GM18867 (cell line): Measurements from ENCODE around the gene SLC39A7.
A peak's percentile ranks its signal among the peaks of the same experiment; 100 is the strongest.

Experiments used
- ATAC-seq: cut with Tn5 transposase; IDR thresholded peaks from one replicate; pipeline ENCODE4 v1.9.1; 2021; ENCODE audit warnings: mild to moderate bottlenecking, moderate library complexity; ENCODE audit not compliant: unreplicated experiment

SLC39A7 gene, protein sequence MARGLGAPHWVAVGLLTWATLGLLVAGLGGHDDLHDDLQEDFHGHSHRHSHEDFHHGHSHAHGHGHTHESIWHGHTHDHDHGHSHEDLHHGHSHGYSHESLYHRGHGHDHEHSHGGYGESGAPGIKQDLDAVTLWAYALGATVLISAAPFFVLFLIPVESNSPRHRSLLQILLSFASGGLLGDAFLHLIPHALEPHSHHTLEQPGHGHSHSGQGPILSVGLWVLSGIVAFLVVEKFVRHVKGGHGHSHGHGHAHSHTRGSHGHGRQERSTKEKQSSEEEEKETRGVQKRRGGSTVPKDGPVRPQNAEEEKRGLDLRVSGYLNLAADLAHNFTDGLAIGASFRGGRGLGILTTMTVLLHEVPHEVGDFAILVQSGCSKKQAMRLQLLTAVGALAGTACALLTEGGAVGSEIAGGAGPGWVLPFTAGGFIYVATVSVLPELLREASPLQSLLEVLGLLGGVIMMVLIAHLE

DNA sequence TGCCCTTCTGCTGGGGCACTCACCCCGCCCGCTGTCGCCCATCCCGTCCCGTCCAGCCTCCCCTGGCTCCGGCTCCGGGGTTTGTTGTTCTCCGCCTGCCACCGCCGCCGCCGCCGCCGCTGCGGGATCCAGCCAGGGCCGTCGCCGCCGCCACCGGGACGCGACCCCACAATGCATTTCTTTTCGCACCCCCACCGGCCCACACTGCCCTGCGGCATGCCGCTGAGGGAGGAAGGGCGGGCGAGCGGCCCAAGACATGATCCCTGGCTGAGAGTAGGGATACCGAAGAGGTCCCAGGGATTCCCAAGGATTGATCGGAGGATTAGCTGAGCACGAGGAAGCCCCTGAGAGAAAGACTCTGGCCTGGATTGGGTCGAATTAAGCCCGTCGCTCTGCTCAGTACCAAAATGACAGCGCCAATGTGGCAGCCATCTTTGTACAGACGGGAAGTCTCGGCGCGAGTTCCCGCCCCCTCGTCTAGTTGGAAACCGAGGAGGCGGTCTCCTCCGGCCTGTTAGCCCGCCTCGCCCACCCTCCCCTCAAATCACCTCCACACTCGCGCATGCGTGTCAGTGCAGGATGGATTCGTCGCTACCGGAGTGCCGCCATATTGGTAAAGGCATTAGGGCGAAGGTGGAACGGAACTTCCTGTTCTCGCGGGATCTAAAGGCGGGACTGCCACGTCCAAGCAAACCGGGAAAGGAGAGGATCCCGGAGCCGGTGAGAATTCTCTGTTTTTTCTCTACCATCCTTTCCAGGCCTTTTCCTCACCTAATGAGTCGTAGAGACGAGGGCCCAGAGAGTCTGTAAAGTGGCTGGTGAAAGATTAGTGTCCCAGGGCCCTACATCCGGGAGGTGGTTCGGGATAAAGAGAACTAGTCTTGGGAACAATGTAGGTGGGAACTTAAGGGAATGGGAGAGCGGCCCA, at the start of gene SLC39A7, which contains the start of gene RXRB:
TSS of gene SLC39A7 (plus strand) at position 649 of the 928 bp plus-strand sequence. CDS start 379 bp downstream, outside the sequence.
TSS of gene RXRB (minus strand) at position 447 of the 928 bp plus-strand sequence. CDS start at position 258, 189 bp downstream.
- ATAC-seq, result peak; percentile 54

DNA sequence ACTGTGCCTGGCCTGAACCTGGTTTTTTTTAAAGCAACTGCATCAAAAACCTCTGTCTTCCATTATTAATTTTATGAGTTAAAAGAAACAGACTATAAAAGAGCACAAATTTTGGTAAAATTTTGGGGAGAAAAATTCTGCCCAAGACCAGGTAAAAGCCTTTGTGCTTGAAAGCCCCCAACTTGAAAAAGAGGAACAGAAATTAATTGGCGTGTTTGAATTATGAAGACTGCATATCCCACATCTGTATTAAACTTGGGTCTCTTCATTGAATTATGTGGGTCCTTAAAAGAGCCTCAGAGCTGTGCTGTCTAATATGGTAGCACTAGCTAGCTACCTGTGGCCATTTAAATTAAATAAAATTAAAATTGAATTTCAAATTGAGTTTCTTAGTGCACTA, 49.6 kb upstream of the SLC39A7 start:
- no peak for ATAC-seq

DNA sequence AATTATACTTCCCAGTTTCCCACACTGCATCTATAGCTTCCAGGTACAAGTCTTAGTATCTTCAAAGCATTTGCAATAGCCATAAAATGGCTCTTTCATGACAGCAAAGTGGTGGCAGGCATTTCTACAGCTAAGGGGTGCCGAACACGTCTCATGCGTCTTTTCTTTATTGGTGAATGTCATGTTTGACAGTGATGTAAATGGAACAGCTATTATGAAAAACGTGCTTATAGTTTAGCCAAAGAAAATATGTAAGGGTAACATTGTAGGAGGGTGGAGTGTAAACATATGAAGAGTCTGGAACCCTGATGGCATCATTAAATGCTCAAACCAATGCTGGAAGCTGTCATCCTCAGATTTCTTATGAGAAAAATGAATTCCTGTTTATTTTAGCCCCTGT, 46.3 kb upstream of the SLC39A7 start:
- ATAC-seq, result no peak

DNA sequence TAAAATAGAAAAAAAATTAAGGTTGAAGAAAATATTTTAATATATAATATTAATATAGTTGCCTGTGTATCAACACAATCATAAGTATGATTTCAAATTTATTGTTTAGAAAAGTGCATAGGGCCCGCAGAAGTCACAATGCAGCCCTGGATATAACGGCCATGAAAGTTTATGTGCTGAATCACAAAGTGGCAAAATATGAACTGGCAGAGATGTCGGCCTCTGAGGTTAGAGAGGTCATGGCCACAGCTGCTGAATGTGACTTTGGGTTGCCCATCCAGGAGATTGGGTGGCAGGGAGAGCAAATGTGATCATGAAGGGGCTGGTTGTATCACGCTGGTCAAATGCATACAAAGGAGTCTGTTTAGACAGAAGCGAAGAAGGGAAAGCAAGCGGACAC, 44.1 kb upstream of the SLC39A7 start:
- ATAC-seq, result no peak

DNA sequence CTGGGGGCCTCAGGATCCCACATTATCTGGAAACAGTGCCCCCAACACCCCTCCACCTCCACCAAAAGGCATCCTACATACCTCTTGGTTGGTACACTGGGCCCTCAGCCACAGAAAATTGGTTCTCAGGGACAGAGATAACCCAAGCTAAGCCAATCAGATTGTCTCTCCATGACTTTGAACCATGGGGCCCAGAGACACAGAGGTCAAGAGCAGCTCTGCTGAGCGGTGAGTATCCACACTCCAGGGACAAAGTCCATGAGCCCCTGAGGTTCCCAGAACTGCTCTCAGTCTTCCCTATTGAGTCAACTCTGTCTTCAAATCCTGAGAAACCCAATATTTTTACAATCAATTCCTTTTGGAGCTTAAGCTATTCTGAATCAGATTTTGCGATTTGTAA, 43.7 kb upstream of the SLC39A7 start:
- ATAC-seq, result no peak

DNA sequence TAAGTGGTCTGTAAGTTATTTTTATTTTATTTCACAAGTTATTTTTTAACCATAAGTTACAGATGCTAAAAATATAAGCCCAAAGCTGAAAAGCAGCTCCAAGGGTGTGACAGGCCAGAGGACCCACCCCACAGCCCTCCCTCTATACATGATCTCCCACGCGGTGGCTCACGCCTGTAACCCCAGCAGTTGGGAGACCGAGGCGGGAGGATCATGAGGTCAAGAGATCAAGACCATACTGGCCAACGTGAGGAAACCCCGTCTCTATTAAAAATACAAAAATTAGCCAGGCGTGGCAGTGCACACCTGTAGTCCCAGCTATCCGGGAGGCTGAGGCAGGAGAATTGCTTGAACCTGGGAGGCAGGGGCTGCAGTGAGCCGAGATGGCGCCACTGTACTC, 40.6 kb upstream of the SLC39A7 start:
- no peak for ATAC-seq

DNA sequence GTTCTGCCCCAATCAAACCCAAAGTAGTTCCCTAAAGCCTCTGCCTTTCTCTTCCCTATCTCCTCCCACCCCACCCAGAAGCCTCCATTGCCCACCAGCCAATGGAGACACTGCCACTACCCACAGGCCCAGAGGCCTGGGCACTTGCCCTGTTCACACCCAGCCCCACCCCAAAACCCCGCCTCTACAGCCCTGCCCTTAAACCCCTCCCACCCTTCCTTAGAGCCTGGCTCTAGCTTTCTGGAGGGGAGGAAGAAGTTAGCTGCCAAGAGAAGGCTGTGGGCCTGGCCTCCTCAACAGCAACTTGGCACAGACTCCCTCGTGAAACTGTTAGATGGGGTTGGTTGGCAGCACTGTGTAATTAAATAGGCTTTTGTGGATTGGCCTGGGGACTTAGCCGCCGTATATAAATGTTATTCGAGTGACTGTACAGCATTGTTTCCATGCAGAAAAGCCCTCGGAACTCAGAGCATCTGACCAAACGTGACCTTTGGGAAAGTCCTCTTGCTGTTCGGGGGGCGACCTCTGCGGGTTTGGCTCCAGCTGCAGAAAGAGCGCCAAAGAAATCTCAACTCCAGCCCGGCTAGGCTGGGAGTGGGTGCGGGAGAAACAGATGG, 39.8 kb upstream of the SLC39A7 start:
- no peak for ATAC-seq

DNA sequence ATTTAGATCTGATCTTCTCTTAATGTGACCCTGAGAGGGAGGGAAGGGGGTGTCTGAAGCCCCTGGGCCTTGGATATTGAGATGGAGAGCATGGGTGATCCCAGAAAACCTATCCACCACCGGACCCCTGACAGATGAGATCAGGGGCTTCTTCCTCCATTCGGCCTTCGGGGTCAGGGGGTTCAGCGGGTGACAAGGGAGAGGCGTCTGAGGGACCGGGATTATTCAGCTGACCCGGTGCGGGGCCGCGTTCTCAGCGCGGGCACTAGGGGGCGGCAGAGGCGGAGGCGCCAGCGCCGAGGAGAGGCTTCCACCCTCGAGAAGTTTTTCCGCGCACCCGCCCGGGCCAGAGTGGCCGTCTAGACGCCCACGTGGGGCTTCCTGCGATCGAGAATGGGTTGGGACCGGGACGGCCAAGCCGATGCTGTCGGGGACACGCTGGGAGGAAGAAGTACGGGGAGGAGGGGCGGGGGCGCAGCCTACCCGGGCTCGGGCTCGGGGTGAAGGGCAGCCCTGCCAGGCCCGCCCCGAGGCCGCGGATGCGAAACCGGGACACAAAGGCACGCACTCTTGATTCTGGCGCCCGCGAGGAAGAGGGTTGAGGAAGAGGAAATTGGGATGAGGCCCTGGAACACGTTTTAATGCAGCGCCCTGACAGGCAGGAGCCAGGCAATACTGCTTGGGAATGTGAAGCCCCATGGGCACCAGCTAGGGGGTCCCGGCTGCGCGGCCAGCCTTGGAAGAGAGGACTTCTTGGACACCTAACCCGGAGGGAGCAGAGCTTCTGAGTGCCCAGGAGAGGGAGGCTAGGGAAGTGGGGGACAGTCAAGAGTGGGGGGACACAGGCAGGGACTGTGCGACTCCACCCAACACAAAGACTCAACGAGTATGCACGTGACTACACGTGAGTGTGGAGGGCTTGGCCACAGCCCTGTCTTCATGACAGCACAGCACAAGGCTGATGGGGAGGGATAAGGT, 39.0 kb upstream of the SLC39A7 start:
- ATAC-seq, result peak; percentile 56

DNA sequence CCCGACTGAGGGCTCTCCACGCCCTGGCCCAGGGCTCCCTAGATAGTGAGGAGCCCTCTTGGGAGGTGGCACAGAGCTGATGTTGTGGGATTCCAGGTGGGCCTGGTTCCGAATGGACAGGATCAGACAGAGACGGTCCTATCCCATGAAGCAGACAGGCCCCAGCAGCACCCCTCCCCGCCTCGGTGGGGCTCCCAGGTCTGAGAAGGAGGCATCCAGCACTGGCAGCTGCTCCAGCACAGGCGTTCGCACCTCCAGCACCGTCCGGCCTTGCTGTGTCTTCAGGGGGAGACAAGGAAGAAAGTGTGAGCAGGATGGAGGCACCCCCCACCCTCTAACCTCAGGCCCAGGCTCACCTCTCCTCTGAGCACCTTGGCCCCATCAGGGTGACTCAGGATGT, 37.1 kb upstream of the SLC39A7 start:
- no peak for ATAC-seq

DNA sequence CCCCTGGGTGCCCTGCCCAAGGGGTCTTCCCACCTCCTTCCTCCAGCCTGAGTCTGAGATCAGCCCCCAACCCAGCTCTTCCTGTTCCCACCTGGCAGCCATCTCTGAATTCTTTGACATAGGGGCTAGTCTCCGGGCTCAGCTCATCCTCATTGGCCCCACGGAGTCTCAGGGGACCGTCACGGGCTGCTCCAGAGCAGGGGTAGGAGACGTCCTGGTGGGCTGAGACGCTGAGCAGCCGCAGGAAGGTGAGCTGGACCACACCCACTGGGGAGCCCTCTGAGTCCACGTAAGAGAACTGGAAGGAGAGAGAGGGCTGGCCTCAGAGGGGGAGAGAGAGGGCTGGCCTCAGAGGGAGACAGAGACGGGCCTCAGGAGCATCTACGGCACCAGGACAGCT, 36.5 kb upstream of the SLC39A7 start:
- no peak for ATAC-seq

DNA sequence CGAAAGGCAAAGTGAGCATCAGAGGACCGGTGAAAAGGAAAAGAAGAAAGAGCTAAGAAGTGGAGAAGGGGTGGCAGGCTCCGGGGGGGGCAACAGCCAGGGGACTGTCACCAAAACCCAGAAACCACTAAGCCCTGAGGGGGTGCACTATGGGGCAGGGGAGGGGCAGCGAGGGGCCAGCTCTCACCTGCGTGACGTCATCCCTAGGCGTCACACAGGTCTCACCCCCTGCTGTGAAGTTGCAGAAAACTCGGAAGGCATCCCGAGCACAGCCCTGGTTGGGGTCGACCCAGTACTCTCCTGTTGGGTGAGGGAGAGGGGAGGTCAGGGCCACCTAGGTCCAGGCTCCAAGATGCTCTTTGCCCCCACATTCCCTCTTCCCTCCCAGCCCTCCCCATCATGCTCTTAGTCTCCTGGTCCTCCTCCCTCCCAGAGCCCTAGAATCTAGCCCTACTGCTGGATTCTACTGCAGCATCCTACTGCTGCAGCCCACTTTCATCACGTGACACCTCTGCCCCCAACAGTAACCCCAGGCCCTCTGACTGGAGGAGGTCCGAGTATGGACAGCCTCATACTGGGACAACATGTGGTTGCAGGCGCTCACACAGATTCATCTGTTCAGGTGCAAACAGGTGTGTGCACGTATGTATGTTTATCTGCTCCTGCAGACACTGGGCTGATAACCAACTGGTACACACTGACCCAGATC, 35.8 kb upstream of the SLC39A7 start:
- no peak for ATAC-seq

DNA sequence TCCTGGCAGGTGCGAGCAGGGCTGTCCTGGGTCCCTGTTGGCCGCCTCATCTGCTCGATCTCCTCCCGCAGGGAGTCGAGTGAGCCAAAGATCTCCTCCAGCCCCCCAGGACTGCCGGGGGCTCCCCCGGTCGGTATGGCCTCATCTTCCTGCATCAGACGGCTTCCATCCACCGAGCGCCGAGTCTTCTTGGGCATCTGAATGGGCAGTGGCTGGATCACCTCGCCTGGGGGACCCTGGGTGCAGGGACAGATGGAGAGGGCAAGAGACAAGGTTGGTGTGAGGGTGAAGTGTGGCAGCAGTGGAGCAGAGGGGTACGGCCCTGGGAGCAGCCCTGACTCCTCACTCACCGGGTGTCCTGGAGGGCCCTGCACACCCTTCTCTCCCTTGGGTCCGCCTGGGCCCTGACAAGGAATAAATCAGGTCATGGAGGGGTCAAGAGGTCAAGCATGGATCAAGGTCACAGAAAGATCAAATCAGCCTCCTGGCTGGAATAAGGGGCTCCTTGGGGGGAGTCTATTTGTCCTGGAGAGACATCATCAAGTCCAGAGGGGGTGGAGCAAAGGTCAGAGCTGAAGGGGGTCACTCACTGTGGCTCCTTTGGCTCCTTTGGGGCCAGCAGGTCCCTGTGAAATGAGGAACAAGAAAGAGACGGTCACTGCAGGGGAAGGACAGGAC, 34.9 kb upstream of the SLC39A7 start:
- ATAC-seq, result no peak

DNA sequence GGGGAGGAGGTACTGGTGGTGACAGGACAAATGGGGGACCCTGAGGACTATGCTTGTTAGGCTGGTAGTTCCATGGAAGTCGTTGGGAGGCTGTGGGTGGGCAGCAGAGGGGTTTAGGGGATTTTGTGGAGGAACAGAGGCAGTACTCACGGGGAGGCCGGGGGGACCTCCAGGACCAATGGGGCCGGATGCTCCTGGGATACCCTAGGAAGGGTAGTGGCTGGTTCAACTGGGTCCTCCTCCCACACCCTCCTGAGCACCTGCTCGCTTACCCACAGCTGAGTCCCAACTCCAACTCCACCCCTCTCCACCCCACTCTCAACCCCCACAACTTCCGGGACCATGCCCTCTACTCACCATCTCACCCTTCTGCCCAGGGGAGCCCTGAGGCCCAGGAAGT, 34.3 kb upstream of the SLC39A7 start:
- ATAC-seq, result no peak

DNA sequence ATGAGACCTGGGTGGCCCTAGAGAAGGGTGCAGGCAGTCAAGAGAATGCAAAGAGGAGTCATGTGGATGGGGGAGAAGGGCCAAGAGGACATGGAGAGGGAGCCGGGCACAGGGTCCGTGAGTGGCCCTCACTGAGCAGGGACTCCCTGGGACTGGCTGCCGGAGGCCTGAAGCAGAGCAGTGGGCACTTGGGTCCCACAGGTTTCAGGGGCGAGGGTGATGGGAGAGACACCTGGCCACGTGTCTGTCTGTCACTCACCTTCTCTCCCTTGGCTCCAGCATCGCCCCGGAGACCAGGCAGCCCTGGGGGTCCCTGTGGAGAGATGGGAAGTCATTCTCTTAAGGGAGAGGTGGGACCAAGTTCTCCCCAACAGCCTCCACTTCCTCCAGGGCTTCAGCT, 33.9 kb upstream of the SLC39A7 start:
- ATAC-seq, result no peak

DNA sequence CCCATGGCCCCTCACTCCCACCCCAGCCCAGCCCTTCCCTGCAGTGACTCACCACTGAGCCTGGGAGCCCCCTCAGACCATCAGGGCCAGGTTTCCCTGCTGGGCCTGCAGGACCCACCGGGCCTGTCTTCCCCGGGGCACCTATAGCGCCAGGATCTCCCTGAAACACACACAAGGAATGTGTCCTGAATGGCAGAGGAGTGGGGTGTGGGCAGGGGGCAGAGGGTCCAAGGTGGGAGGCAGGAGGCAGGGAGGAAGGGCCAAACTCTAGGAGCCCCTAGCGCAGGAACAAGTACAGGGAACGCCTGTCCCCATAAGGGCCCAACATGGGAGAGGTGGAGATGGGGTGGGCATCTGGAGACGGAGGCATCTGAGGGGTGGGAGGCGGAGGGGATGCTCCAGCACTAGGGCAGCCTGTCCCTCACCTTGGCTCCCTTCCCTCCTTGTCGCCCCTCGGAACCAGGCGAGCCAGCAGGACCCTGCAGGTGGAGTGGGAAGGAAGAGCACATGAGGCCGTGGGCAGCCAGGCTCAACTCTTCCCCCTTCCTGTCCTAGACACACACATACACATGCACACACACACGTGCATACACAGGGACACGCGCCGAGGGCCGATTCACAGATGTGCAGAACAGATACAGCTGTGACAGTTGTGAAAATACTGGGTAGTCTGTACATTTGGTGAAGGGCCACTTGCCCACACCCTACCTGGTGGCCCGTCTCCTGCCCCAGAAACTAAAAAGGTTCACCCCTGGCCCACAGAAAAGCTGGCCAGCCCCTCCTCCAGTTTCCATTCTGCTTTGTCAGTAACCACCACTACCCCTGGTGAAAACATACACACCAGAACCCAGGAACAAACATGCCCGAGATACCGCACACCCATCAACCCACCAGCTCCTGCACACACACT, 33.0 kb upstream of the SLC39A7 start:
- no peak for ATAC-seq

DNA sequence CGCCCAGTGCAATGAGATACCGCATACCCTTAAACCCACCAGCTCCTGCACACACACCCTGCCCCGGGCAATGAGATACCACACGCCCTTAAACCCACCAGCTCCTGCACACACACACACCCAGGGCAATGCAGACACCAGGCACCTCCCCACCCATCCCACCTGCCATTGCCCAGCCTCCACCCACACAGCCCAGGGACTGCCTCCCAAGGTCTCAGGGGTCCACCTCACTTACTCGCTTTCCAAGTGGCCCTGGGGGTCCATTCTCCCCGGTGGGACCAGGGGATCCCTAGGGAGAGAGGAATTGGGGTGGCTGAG, 32.4 kb upstream of the SLC39A7 start:
- ATAC-seq, result no peak

DNA sequence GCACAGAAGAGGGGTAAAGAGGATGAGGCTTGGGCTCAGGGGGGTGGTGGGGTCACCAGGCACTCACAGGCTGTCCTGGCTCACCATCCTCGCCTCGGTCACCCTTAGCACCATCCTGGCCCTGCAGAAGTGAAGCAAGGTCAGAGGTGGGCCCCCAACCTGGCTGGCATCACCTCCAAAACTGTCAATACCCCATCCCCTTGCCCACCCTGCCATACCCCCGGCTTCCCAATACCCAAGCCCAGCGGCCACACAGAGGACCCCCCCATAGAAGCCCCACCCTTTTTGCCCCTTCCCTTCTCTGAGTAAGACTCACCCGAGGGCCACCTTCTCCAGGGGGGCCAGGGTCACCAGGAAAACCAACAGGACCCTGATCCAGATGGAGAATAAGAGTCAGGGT, 32.0 kb upstream of the SLC39A7 start:
- no peak for ATAC-seq
